ENCODE data around the gene CDH16.
"Not testable (repeated sequence)": the region's sequence is repeated elsewhere in the genome, so short reads cannot be mapped to it uniquely, and the experiment has no call there.

Gene CDH16

DNA sequence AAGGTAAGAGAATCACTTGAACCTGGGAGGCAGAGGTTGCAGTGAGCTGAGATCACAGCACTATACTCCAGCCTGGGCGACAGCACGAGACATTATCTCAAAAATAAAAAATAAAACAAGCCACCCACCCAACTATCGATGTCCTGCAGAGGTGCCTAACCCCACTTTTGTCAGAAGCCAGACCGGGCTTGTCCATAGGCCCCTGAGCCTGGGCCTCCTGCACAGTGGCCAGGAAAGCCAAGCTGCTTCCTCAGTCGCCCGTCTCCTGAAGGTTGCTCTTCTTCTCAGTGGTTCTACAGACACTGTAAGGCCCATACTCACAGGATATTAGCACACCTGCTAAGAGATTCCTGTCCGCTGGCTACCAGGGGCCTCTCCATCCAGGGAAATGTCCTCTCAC, 27.9 kb upstream of the CDH16 start:
- no peak for DNase-seq

DNA sequence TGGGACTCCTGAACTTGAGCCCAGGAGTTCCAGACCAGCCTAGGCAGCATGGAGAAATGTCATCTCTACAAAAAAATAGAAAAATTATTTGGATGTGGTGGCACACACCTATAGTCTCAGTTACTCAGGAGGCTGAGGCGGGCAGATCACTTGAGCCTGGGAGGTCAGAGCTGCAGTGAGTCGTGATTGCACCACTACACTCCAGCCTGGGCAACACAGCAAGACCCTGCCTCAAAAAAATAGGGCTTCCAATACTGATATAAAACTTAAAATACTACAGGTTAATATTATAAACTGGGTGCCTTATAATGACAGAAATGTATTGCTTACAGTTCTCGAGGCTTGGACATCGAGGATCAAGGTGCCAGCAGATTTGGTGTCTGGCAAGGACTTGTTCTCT, 27.3 kb upstream of the CDH16 start:
- no peak for DNase-seq

DNA sequence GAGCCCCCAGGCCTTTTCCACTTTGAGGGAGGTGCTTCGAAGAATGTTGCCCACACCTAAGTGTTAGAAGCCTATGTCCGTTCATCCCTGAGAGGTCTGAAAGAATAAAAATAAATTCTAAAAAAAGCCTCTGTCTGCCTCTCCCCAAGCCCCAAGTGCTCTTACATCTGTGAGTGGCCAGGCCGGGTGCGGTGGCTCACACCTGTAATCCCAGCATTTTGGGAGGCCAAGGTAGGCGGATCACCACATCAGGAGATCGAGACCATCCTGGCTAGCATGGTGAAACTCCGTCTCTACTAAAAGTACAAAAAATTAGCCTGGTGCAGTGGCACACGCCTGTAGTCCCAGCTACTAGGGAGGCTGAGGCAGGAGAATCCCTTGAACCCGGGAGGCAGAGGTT, 26.3 kb upstream of the CDH16 start:
- not testable (repeated sequence) for DNase-seq

DNA sequence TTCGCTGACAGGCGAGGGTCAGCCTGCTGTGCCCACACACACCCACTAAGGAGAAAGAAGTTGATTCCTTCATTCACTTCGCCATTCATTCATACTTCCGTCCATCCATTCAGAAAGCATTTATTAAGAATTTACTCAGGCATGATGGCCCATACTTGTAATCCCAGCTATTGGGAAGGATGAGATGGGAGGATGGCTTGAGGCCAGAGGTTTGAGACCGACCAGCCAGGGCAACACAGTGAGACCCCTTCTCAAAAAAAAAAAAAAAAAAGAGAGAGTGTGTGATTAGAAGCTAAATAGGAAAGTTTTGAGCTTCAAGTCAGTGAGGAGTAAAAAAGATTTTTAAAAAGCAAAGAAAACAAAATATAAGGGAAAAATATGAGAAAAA, 25.4 kb upstream of the CDH16 start:
- no peak for DNase-seq

DNA sequence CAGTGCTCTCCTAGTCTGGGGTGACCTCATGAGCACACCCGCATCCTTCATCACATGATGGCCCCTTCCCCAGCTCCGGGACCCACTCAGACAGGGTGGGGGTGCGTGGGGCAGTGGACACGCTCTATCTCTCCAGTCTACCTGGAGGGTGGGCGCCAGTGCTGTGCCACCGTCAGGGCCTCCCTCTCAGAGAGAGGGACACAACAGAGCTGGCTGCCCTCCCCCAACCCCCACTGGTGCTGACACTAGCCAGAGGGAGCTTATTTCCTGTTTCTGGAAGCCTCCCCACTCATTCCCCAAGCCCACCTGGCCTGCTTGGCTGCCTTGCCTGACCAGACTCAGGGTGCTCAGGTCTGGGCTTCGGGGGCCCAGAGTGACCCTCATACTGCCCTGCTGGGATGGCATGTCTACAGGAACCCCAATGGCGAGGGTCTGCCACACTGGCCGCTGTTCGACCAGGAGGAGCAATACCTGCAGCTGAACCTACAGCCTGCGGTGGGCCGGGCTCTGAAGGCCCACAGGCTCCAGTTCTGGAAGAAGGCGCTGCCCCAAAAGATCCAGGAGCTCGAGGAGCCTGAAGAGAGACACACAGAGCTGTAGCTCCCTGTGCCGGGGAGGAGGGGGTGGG, 24.9 kb upstream of the CDH16 start:
- DNase-seq: no peak

DNA sequence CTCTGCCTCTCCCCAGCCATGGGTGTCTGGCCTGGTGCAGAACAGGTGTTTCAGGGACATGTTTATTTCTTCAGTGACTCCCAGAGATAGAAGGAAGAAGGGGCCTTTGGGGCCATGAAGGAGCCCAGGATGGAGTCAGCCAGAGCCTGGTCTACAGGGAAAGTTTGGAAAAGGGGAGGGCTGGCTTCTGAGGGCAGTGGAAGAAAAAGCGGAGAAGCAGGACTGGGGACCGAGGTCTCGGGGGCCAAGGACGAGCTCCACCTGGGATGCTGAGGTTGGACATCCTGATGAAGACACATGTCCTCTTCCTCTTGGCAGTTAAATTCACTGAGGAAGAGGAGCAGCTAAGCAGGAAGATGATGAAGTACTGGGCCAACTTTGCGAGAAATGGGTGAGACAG, 24.3 kb upstream of the CDH16 start:
- no peak for DNase-seq

DNA sequence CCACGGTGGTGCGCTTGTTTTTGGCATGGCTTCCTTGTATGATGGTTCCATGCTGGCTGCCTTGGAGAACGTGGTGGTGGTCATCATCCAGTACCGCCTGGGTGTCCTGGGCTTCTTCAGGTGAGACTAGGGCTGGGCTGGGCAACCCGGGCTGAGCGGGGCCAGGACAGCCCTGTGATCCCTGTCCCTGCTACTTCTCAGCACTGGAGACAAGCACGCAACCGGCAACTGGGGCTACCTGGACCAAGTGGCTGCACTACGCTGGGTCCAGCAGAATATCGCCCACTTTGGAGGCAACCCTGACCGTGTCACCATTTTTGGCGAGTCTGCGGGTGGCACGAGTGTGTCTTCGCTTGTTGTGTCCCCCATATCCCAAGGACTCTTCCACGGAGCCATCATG, 21.6 kb upstream of the CDH16 start:
- no peak for DNase-seq

DNA sequence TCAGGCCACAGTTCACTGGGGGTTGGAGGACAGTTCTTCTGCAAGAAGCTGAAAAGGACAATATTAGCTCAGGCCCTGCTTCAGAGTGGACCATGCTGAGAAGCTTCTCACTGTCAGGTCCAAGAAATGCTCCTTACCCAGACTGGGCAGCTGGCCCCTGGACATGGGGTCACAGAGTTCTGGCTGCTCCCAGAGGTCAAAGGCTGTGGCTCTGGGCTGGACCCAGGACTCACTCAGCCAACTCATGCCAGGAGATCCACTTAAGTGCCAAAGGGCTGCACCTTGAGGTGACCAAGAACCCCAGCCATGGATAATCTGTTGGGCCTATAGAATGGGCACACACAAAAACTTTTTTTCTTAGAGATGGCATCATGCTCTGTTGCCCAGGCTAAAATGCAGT, 20.7 kb upstream of the CDH16 start:
- DNase-seq: no peak

DNA sequence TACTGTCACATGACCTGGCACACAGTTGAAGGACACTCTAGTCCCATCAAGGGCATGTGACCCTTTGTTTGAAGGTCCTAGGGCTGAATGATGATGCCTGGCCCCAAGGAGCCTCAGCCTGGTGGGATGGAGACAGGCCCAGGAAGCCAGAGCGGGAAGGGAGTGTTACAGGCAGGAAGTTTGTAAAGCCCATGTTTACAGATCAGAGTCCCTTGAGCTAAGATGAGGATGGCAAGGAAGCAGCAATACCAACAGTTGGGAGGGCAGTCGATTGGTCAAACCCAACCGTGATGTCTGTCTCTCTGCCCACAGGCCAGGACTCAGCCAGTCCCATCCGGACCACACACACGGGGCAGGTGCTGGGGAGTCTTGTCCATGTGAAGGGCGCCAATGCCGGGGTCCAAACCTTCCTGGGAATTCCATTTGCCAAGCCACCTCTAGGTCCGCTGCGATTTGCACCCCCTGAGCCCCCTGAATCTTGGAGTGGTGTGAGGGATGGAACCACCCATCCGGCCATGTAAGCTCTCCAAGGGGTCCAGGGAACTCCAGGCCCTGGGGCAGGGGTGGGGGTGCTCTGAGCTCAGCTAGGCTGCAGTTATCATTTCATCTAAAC, 19.1 kb upstream of the CDH16 start:
- no peak for DNase-seq

DNA sequence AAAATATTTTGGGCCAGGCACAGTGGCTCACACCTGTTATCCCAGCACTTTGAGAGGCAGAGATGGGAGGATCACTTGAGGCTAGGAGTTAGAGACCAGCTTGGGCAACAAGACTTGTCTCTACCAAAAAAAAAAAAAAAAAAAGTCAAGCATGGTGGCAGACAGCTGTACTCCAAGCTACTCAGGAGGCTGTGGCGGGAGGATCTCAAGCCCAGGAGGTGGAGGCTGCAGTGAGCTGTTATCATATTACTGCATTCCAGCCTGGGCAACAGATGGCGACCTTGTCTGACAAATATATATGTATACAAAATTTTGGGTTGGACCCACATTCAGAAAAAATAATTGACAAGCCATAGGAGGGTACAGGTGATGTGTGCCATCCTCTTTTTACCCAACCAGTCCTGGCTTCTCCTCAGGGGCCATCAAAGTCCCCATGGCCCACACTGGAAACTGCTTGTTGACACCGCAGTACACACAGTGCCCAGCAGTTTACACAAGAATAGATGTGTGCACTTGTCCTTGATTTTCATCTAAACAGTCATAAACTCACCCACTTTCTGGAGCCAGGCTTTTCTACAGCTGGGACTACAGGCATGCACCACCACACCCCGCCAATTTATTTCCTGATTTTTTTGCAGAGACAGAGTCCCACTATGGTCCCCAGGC, 18.3 kb upstream of the CDH16 start:
- DNase-seq: peak; percentile 16

DNA sequence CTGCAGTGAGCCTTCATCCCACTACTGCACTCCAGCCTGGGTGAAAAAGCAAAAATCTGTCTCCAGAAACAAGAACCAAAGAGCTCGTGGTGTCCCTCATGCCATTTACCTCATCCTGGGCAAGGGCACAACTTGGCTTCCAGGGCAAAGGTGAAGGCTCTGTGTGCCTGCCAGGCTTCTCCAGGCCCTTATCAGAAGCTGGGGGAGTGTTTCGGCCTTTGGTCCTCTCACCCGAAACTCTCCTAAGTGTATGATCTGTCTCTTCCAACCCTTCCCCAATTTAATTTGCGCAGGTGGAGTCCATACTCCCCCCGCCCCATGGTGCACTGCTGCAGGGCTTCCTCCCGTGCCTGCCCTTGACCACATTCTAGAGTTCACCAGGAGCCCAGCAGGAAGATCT, 17.8 kb upstream of the CDH16 start:
- no peak for DNase-seq

DNA sequence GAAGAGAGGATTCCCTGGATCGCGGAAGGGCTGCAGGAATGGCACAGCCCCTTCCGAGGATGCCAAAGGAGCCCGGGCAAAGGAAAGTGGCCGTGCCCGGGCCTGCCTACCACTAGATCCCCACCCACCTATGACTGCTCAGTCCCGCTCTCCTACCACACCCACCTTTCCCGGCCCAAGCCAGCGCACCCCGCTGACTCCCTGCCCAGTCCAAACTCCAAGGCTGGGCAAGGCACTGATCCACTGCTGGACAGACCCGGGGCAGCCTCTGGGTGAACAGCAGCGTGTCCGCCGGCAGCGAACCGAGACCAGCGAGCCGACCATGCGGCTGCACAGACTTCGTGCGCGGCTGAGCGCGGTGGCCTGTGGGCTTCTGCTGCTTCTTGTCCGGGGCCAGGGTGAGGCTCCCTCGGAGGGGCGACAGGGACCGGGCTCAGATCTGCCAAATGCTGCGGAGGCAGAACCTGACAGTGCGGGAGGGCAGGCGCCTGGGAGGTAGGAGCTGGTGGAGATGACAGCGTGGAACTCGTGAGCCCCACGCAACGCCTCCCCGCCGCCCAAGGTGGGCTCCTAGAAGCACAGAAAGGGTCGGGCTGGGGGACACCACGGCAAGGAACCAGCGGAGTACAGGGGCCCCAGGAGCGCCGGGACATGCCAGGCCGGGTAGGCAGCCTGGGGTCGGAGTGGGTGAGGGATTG, 16.8 kb upstream of the CDH16 start, which contains the start of gene CES2:
Gene CES2, plus strand, starts transcription at position 203 of the 698 bp plus-strand sequence. Its CDS starts 120 bp downstream, at position 323.
- DNase-seq: no peak

DNA sequence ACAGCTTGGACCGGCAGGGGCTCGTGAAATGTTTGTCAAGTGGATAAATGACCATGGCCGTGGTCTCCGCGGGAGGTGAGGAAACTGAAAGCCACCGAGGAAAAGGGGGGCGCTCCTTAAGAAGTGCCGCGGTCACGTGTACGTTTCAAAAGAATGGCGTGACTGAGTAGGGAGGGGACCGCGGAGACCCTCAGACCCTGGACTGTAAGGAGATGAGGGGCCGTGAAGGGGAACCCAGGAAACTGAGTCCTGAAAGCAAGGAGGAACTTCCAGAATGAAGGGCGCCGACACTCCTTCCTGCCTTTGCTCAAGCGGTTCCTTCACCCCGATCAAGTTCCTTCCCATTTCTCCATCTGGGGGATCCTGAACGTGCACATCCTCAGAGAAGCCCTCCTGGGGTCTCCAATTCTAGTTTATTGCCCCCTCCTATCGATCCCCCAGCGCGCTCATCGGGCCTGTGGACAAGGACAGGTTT, 16.2 kb upstream of the CDH16 start:
- peak; percentile 21 for DNase-seq

DNA sequence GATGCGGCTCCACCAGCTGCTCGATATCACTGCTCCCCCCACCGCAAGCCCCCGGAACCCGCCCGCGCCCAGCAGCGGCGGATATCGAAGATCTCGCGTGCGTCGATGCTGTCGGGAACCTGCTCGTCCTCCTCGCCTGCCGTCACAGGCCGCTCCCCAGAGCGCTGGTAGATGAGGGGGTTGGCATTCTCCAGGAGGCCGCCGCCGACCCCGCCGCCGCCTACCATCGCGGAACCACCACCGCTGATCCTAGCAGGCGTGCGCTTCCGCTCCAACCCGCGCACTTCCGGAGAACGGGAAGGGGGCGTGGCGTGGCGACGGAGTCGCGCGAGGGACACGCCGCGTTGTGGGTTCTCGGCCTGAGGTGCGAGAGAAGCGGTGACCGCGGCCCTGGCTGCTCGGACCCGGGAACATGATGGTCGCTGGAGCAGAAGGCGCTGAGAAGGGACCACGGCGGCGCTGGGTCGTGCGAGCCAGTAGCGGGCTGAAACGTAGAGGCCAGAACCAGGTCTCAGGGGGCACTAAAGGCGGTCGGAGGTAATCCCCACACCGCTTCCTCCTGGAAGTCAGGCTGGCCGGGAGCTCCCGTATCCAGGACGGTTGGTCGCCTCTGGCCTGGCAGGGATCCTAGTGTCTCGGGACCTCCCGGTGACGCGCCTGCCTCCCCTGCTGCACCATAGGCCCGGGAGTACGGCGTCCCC, 15.6 kb upstream of the CDH16 start, which contains the start of gene CIAO2B:
Gene CIAO2B, minus strand, starts transcription at position 265 of the 701 bp plus-strand sequence. Its CDS starts 38 bp downstream, at position 227.
- DNase-seq: peak; percentile 92

DNA sequence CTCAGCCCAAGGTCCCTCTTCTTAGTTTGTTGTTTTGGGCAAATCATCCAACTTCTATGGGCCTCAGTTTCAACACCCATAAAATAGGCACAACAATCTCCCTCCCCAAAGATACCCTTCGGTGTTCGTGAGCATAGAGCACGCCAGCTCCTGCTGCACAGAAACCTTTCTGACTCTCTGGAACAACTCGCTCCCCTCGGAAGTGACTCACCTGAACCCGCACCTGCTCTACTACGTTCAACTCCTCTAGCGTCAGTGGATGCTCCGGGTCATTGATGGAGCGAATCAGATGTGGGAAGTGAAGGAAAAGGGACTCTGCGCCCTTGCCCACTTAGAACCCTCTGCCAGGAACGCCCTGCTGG, 15.1 kb upstream of the CDH16 start:
- DNase-seq: no peak

DNA sequence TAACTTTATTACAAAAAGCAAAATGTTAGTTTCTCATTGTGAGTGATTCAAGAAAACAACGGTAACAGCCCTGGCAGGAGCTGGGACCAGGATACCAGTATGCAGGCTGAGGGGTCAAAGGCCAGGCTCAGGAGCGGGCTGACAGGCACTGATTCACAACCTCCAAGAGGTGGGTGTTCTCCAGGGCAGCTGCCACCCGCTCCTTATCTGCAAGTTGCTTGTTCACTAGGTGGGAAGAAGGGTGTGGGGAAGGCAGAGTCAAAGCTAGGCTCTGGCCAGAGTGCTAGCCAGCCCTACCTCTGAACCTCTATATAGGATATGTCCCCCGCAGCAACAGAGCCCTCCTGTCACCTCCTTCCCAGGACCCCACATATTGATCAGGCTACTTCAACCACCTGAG, 13.4 kb upstream of the CDH16 start:
- no peak for DNase-seq

DNA sequence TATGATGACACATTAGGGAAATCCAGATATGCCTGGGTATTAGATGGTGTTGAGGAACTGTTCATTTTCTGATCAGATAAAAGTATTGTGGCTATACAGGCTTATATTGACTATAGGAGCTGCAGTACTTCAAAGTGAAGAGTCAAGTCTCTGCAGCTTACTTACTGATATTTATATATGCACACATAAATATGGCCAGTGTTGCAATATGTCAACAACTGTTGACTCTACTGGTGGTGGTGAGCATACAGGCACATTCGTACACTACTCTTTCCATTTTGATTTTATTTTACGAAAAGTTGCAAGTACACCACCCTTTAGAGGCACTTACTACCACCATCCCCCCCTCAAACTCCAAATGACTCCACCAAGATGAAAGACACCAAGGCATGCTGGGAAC, 13.0 kb upstream of the CDH16 start:
- DNase-seq: peak; percentile 34

DNA sequence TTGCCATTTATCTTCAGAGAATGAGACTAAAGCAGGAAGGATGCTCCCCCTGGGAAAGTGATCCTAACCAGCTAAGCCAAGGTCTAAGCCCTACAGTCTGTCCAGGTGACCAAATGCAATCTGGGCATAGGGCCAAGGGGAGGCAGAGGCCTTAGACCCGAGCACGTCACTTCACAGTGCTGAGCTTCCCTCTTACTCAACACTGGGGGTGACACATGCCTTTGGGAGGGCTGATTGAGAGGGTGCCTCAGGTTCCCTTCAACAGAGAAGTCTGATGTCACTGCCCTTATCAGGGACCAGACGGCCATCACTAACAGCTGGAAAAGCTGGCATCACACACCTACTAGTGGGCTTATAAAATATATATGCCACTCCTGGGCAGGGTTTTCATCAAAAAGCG, 11.5 kb upstream of the CDH16 start:
- peak; percentile 37 for DNase-seq

DNA sequence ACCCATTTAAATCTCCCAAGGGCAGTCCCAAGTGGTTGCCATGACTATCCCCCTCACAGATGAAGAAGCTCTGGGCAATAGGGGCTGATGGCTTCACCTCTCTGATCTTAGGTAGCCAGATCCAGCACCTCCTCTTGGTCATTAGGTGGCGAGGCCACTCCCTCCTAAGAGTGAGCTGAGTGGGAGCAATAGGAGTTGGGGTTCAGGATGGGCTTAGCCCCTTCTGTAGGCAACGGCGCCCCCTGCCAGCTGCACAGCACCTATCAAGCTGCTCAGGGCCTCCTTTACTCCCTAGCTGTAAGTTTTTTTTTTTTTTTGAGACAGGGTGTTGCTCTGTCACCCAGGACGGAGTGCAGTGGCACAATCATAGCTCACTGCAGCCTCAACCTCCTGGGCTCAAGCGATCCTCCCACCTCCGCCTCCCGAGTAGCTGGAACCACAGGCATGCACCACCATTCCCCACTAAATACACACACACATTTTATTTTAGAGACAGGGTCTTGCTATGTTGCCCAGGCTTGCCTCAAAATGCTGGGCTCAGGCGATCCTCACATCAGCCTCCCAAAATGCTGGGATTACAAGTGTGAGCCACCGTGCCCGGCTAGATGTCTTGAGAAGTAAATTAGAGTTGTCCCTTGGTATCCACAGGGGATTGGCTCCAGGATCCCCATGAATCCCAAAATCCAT, 10.2 kb upstream of the CDH16 start:
- DNase-seq: peak; percentile 46

DNA sequence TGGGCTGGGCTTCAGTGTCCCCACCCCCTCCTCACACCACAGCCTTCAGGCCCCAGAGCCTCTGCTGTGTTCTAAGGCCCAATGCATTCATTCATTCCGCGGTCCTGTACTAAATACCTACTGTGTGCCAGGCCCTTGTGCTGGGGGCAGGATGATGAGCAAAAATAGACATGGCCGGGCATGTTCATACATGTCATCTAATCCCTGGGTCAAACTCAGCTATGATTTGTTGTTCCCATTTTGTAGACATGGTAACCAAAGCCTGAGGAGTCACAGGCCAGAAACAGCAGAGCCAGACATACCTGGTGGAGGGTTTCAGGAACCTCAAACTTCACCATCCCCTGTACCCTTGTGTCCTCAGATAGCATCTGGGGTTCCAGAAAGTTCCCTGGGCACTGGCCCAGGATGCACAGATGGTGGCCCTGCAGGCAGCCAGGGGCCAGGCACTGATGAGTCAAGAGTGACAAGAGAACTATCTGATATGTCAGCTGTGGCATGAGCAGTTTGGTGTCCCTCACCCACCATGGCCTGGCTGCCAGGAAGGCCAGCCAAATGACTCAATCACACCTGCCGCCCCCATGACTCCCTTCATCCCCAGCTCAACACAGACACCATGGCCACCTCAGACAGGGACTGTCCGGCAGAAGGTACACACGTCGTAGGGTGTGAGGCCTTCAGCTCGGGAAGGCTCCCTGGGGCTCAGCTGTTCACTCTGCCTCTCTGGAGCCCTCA, 9.4 kb upstream of the CDH16 start:
- no peak for DNase-seq

DNA sequence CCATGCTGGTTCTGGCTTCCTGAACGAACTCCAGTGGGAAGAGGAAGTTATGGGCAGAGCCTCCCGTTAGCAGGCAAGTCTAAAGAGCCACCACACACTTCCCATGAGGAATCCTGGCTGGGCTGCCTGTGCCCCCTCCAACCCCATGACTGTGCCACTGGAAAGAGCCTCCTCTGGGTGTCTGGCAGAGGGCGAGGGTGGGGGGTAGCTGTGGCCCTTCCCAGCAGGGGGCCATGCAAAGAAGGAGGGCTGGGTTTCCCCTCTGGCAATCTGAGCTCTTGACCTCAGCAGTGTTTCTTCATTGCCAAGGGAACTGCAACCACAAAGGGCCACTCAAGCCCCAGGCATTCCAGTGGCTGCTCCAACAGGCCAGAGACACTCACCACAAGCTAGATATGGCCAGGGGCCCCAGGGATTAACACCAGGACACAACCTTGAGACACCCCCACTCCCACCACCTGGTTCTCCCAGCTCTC, 8.3 kb upstream of the CDH16 start:
- DNase-seq: peak; percentile 54
